Kidney epithelial cell (primary cell): ENCODE data around the gene TEF. TPM values are rescaled to one million over a fixed set of nuclear protein-coding genes. Genes with fewer than 3 reads are reported as not detected.
"Not testable (repeated sequence)": the region's sequence is repeated elsewhere in the genome, so short reads cannot be mapped to it uniquely, and the experiment has no call there.

Source experiments
- DNase-seq: peaks from one replicate; pipeline ENCODE4 v3.0.0-alpha.2; 2010; ENCODE audit warnings: low read depth
- H3K27me3 ChIP-seq: 2 replicates; pipeline ENCODE4 v1.6.0; 2011; ENCODE audit warnings: low read length; ENCODE audit not compliant: control insufficient read depth, insufficient read depth
- H3K36me3 ChIP-seq: 2 replicates; pipeline ENCODE4 v1.5.1; 2011; ENCODE audit warnings: low read length; ENCODE audit not compliant: control insufficient read depth, insufficient read depth
- H3K4me3 ChIP-seq: 2 replicates; pipeline ENCODE4 v1.5.1; 2011; ENCODE audit warnings: low read depth, mild to moderate bottlenecking, control low read depth, low read length
- total RNA-seq: library from RNA; depleted of rRNA; stranded (reverse); fragments of >200 nt; gene quantifications from 2 replicates; pipeline ENCODE4 v1.2.3, GENCODE V29; 2015
- TF ChIP-seq, protein P1 (sequence below): IDR thresholded peaks from 2 replicates; pipeline ENCODE4 v1.5.1; 2011; ENCODE audit warnings: mild to moderate bottlenecking, moderate library complexity, low read length, control low read depth, inconsistent platforms; ENCODE audit not compliant: insufficient read depth, poor library complexity, severe bottlenecking

The TEF gene
- total RNA-seq, 1 donor from 2014 or later: 4.0 TPM

DNA sequence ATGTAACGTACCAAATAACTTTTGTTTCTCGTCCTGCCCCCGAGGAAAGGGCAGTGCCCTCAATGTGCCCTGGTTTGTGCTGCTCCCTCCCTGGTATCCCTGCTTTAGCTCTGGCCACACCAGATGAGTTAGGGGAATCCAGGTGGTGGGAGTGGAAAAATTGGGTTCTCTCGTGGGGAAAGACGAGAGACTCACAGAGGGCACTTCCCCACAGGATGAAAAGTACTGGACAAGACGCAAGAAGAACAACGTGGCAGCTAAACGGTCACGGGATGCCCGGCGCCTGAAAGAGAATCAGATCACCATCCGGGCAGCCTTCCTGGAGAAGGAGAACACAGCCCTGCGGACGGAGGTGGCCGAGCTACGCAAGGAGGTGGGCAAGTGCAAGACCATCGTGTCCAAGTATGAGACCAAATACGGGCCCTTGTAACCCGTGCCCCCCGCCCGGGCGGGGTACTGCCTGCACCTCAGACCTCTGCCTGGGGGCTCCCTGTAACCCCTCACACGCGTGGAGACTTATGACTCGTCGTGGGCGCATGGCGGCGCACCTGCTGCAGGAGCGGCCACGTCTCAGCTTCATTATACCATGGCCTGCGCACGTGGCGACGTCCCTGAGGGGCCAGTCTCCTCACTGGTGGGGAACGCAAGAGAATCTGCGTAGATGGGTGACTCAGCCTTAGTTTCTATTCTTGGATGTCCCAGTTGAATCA, 13.9 kb downstream of the TEF start:
- no peak for DNase-seq
- H3K4me3 ChIP-seq: no peak overlapping the region
- H3K36me3 ChIP-seq: no peaks in the 10 kb centered on the region
- no peaks in the 10 kb centered on the region for H3K27me3 ChIP-seq
- TF ChIP-seq, protein P1, sequence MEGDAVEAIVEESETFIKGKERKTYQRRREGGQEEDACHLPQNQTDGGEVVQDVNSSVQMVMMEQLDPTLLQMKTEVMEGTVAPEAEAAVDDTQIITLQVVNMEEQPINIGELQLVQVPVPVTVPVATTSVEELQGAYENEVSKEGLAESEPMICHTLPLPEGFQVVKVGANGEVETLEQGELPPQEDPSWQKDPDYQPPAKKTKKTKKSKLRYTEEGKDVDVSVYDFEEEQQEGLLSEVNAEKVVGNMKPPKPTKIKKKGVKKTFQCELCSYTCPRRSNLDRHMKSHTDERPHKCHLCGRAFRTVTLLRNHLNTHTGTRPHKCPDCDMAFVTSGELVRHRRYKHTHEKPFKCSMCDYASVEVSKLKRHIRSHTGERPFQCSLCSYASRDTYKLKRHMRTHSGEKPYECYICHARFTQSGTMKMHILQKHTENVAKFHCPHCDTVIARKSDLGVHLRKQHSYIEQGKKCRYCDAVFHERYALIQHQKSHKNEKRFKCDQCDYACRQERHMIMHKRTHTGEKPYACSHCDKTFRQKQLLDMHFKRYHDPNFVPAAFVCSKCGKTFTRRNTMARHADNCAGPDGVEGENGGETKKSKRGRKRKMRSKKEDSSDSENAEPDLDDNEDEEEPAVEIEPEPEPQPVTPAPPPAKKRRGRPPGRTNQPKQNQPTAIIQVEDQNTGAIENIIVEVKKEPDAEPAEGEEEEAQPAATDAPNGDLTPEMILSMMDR: no peak

DNA sequence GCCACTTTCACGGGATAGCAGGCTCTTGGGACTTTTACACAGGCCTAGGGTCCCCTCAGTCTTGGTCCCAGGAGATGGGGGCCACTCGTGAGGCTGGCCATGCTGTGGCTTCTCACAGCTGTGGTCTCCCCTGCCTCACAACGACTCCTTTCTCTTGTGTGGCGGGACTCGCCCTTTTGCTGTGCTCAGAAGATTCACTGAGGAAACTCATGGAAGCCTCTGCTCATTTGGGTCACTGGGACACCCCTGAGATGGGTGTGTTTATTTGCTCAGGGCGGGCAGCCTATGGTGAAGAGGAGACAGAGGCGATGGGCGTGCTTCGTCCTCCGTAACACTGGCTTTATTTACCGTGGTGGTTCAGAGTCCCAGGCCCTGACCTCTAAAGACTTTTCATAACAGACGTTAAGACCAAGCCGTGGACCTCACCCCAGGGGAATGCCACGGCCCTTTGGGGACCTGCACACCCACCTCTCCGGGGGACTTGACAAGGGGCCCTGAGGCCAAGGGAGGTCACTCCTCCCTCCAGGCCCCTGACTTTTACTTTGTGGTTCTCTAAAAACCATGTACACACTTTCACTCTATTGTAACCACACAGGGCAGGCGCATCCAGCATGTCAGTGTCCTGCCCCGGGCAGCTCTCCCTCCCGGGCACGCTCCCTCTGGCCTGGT, 15.5 kb downstream of the TEF start:
- TF ChIP-seq, protein P1: no peak
- Histone ChIP-seq H3K27me3 (no peaks in the 10 kb centered on the region), H3K4me3 (no peak overlapping the region), H3K36me3 (no peaks in the 10 kb centered on the region)
- no peak for DNase-seq

DNA sequence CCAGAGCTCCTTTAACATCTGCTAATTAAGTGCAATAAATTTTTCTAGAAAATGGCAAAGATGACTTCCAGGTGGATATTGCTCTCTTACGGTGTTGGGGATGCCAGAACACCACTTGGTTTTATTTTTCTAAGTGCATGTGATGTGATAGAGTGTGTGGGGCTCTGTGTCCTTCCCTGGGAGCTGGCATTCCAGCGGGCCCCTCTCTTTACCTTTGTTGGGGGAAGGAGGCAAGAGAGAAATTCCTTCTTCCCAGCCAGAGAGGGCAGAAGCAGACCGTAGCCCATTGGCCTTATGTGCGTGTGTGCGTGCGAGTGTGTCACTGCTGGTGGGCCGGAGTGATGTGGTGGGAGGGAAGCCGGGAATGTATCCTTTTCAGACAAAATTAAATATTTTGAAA, 17.2 kb downstream of the TEF start:
- Histone ChIP-seq H3K36me3 (no peaks in the 10 kb centered on the region), H3K27me3 (no peaks in the 10 kb centered on the region), H3K4me3 (no peak overlapping the region)
- TF ChIP-seq, protein P1: no peak
- no peak for DNase-seq

DNA sequence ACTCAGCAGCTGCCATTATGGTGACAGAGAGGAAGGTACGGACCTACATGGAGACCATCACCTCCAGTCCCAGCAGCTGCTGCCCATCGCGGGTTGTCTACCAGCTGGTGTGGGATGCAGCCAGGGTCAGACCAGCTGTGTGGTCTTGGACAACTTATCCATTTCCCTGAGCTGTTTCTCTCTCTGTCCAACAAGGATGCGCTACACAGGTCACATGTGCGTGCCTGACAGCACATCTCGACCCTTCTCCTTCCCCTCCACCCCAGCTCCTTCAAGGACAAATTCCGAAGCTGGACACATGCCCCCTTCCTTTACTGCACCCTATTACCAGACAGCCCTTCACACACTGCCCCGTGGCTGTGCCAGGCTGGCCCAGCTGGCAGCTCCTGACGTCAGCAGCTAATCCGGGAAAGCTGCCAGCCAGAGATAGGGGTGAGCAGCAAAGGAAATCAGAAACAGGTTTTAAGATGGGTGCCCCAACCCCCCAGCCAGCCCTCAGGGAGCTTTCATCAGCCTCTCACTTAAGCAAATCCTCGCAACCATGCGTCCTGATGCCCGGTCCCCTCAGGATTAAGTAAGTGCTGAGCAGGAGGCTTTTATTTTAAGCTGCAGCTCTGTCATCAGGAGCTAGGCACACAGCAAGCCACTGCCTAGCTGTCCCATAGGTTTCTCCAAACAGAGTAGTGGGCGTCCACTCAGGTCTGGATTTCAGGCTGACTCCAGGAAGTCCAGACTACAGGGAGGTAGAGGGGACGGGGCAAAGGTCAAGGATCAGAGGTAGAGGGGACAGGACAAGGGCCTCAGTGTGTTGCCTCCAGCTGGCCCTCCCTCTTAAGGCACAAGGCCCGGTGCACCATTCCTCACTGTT, 20.3 kb downstream of the TEF start:
- H3K27me3 ChIP-seq: no peaks in the 10 kb centered on the region
- no peak overlapping the region for H3K4me3 ChIP-seq
- no peaks in the 10 kb centered on the region for H3K36me3 ChIP-seq
- no peak for DNase-seq
- TF ChIP-seq, protein P1: no peak

DNA sequence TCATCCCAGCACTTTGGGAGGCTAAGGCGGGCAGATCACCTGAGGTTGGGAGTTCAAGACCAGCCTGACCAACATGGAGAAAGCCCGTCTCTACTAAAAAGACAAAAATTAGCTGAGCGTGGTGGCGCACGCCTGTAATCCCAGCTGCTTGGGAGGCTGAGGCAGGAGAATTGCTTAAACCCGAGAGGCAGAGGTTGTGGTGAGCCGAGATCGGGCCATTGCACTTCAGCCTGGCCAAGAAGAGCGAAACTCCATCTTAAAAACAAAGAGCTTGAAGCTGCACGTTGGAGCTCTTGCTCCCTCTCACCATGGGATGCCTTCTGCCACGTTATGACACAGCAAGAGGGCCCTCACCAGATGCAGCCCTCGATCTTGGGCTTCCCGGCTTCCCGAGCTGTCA, 21.1 kb downstream of the TEF start:
- H3K27me3 ChIP-seq, H3K36me3 ChIP-seq, H3K4me3 ChIP-seq, DNase-seq: not testable (repeated sequence)
